Gastroesophageal sphincter (tissue), 4 donors: ENCODE measurements around the gene BSX. TPM values are rescaled to one million over a fixed set of nuclear protein-coding genes. Genes with fewer than 3 reads are reported as not detected.

ENCODE experiments used
- ATAC-seq: fragments of 150-250 bp; one replicate; pipeline ENCODE4 v1.9.1; 2016; ENCODE audit warnings: mild to moderate bottlenecking, moderate library complexity
- H3K27ac ChIP-seq, 4 donors: fragments of 200-600 bp; sonication (generic) in 3 of 4; 1 replicate in 3 of 4; 2 replicates in 1 of 4; pipeline ENCODE4 v1.5.1; 2016 to 2019
- H3K27me3 ChIP-seq: fragments of 200-600 bp; sonication (generic); one replicate; pipeline ENCODE4 v1.5.1; 2019
- H3K36me3 ChIP-seq, 2 donors: fragments of 200-600 bp; sonication (generic); one replicate each; pipeline ENCODE4 v1.5.1; 2019; ENCODE audit warnings: control low read depth in 1 of 2
- H3K4me1 ChIP-seq, 3 donors: fragments of 200-600 bp; sonication (generic); 1 replicate in 2 of 3; 2 replicates in 1 of 3; pipeline ENCODE4 v1.5.1; 2016 to 2019; ENCODE audit warnings: control low read depth in 2 of 3
- H3K4me3 ChIP-seq, 2 donors: fragments of 200-600 bp; sonication (generic); one replicate each; pipeline ENCODE4 v1.5.1; 2019; ENCODE audit warnings: mild to moderate bottlenecking in 1 of 2, moderate library complexity in 1 of 2
- H3K9me3 ChIP-seq, 3 donors: fragments of 200-600 bp; sonication (generic); one replicate each; pipeline ENCODE4 v1.5.1; 2017 to 2019; ENCODE audit warnings: control low read depth in 2 of 3
- EP300 ChIP-seq: sonication (generic); formaldehyde crosslinking; IDR thresholded peaks from one replicate; pipeline ENCODE4 v1.6.1; 2017; ENCODE audit warnings: antibody characterized with exemption, mild to moderate bottlenecking
- POLR2A ChIP-seq, 2 donors: fragments of 450-650 bp; IDR thresholded peaks; one replicate each; pipeline ENCODE4 v1.6.1; 2017; ENCODE audit warnings: antibody characterized with exemption in 2 of 2, mild to moderate bottlenecking in 2 of 2, moderate library complexity in 1 of 2
- POLR2AphosphoS5 ChIP-seq: sonication (generic); formaldehyde crosslinking; IDR thresholded peaks from one replicate; pipeline ENCODE4 v1.6.1; 2017; ENCODE audit warnings: antibody characterized with exemption
- WGBS, 2 donors: methylation state at CpG; one replicate each; pipeline ENCODE4 v1.1.5; 2018; ENCODE audit warnings: low coverage in 1 of 2; 5-methylcytosine and 5-hydroxymethylcytosine counted together
- total RNA-seq, 4 donors: library from RNA; depleted of rRNA; stranded (reverse); fragments of >200 nt; gene quantifications; one replicate each; pipeline ENCODE4 v1.1.0, GENCODE V29; 2016
- TF ChIP-seq, protein P1 (sequence below), 4 experiments: fragments of 200-600 bp in 2 of 4; fragments of 450-650 bp in 2 of 4; sonication (generic) in 1 of 4; IDR thresholded peaks; one replicate each; pipeline ENCODE4 v1.5.1; 2017 to 2019; ENCODE audit warnings: antibody characterized with exemption in 4 of 4, mild to moderate bottlenecking in 2 of 4, moderate library complexity in 2 of 4

The BSX gene
- total RNA-seq, 4 donors from 2014 or later: not detected

- ATAC-seq: no peak
- 75 to 85% methylated on average over 3 to 4 of the region's 6 CpGs for WGBS, 2 donors
- H3K36me3 ChIP-seq: peaks cover 0 to 25% of the 10 kb centered on the region in 2 donors
- H3K4me3 ChIP-seq: no peak overlapping the region
- TF ChIP-seq EP300: no peak
- no peak for TF ChIP-seq POLR2AphosphoS5
- no peak for TF ChIP-seq POLR2A (IDR thresholded peaks at IDR 0.05)
- TF ChIP-seq, protein P1, sequence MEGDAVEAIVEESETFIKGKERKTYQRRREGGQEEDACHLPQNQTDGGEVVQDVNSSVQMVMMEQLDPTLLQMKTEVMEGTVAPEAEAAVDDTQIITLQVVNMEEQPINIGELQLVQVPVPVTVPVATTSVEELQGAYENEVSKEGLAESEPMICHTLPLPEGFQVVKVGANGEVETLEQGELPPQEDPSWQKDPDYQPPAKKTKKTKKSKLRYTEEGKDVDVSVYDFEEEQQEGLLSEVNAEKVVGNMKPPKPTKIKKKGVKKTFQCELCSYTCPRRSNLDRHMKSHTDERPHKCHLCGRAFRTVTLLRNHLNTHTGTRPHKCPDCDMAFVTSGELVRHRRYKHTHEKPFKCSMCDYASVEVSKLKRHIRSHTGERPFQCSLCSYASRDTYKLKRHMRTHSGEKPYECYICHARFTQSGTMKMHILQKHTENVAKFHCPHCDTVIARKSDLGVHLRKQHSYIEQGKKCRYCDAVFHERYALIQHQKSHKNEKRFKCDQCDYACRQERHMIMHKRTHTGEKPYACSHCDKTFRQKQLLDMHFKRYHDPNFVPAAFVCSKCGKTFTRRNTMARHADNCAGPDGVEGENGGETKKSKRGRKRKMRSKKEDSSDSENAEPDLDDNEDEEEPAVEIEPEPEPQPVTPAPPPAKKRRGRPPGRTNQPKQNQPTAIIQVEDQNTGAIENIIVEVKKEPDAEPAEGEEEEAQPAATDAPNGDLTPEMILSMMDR (IDR thresholded peaks at IDR 0.05): no peak
- no peaks in the 10 kb centered on the region for H3K4me1 ChIP-seq
- H3K27me3 ChIP-seq: no peaks in the 10 kb centered on the region
- H3K9me3 ChIP-seq: no peaks in the 10 kb centered on the region
- H3K27ac ChIP-seq: no peak overlapping the region
Observed at GRCh38 chr11:122931510-122931909, 50.1 kb downstream of the BSX start.

Other genes starting within 250 kb of the BSX start
- gene CRTAM, start 143.3 kb downstream of the BSX start, total RNA-seq: not detected
- gene JHY, start 99.1 kb downstream of the BSX start, total RNA-seq: 10 to 100 TPM in 2 of 4 donors, 1 to 10 TPM in 2; 6.9 to 15.6 (median 10.2) TPM
- gene HSPA8, start 80.3 kb upstream of the BSX start, total RNA-seq: 1,000 to 10,000 TPM in 3 of 4 donors, 100 to 1,000 TPM in 1; 976 to 1,475 (median 1,128) TPM
- gene CLMP, start 213.4 kb upstream of the BSX start, total RNA-seq: 100 to 1,000 TPM in 3 of 4 donors, 10 to 100 TPM in 1; 89.1 to 274 (median 151) TPM